GM10248 (cell line): ENCODE results near the gene ACSM6.

Experiments used
- CTCF ChIA-PET: fragments of 300-600 bp; sonication (Branson Sonifier 250); formaldehyde crosslinking; extraction: SDS; loops from one replicate; lab custom pipeline; 2021; ENCODE audit warnings: antibody characterized with exemption; lab: Yijun Ruan, JAX
- POLR2A ChIA-PET: fragments of 350-650 bp; sonication (Branson Sonifier 250); formaldehyde crosslinking; extraction: SDS; loops from one replicate; lab custom pipeline; 2020; ENCODE audit warnings: antibody characterized with exemption; lab: Yijun Ruan, JAX
- DNase-seq: peaks from one replicate; pipeline ENCODE4 v3.0.0; 2012; ENCODE audit errors: extremely low spot score
- CTCF ChIP-seq: IDR thresholded peaks from 2 replicates; pipeline ENCODE4 v1.5.1; 2012; ENCODE audit warnings: mild to moderate bottlenecking, low read depth; ENCODE audit errors: extremely low read depth, missing control alignments, control extremely low read depth

ACSM6 gene

GRCh38 chr10:95193944-95194343 is at the start of gene ACSM6:
Gene ACSM6 (plus strand): TSS chr10:95194238. CDS start chr10:95194486, 248 bp downstream.
- no peak for DNase-seq

DNA sequence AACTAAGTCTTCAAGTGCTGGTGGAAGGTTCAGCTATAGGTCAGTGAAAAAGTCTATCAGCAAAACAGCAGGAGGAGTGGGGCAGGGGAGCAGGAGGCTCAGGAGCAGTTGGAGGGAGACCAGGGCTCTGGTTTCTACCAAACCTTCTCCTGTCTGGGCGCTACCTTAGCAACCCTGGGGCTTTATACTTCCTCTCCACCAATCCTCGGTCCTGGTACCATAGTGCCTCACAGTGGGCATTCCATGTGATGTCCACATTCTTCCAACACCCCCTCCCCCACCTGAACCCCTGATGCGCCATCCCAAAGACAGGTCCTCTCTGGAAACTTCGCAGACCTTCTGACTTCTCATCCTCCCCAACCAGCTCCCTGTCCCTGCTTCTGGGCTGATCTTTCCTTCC is 25.3 kb upstream of the ACSM6 start:
- no peak for TF ChIP-seq CTCF
- DNase-seq = no peak
- CTCF ChIA-PET = interaction anchor here (1.2 kb wide), 1 partner anchor 277 kb away, joined by 3 read pairs; no protein-coding TSS in a partner anchor
- POLR2A ChIA-PET = no interaction called here

More at GRCh38 chr10:95193944-95194343, at the start of gene ACSM6:
- no peak for TF ChIP-seq CTCF
- POLR2A ChIA-PET = no interaction called here
- CTCF ChIA-PET = interaction anchor here (1.0 to 1.3 kb wide), 2 partner anchors 10 to 12 kb away, joined by 3 read pairs; no protein-coding TSS in a partner anchor

DNA sequence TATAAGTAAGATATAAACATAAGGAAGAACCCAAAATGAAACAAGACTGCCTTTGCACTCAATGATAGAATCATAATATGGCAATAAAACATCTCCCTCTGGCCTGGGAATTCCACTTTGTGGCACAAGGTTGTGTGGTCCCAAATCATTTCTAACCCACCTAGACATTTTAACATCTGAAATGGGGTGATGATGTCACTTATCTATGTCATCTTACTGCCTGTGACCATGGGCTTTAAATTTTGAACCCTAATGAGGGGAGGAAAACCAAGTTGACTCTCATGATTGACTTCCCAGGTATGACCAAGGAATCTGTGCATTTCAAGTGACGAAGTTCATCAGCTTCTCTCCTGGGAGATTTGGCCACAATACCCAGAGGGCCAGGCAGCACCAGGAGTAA is 24.5 kb upstream of the ACSM6 start:
- no peak for TF ChIP-seq CTCF

DNA sequence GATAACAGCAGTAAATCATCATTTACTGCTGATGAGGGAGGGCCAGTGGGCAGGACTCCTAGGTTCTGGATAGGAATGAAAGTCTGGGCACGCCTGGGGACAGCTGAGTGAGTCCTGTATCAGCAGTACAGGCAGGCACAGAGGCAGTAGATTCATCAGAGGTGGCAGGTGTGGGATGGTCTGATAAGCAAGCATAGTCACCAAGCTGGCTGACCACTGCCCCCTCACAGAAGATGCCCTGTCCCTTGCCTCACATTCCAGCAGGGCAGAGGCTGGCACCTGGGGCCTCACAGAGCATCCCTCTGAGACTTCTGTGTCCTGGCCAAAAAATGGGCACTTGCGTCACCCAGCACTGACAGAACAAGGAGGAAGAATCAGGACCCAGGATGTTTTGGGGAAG is 23.2 kb upstream of the ACSM6 start:
- POLR2A ChIA-PET = no interaction called here
- no peak for DNase-seq
- CTCF ChIA-PET = no interaction called here

More for the DNA sequence above, 24.5 kb upstream of the ACSM6 start:
- ChIA-PET CTCF (interaction anchor here (0.8 to 1.2 kb wide), 2 partner anchors 41 to 276 kb away, joined by 3 to 4 read pairs; no protein-coding TSS in a partner anchor), POLR2A (no interaction called here)
- no peak for DNase-seq

DNA sequence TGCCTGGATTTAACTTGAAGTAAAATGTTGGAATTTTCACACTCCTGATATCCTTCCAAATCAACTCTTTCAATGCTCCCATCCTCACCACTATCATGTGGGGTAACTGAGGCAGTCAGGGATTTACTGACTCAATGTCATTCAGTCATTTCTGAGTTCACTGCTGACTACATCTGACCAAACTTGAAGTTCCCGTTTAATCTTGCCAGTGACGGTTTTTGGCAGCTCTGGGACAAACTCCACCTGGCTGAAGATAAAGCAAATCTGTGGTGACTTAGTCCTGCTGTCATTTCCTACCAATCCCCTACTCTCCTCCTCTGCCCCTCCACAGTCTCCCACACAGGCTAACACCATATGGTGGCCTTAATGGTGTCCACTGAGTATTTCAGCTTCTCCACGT is 22.7 kb upstream of the ACSM6 start:
- no peak for DNase-seq
- CTCF ChIA-PET = no interaction called here

More for the DNA sequence above, 23.2 kb upstream of the ACSM6 start:
- TF ChIP-seq CTCF = no peak

GRCh38 chr10:95172851-95173250 is 21.2 kb upstream of the ACSM6 start:
- TF ChIP-seq CTCF = no peak
- DNase-seq = no peak
- CTCF ChIA-PET = interaction anchor here (1.1 kb wide), 1 partner anchor 39 kb away, joined by 3 read pairs; no protein-coding TSS in a partner anchor
- POLR2A ChIA-PET = no interaction called here

More for the DNA sequence above, 22.7 kb upstream of the ACSM6 start:
- POLR2A ChIA-PET = no interaction called here
- TF ChIP-seq CTCF = no peak

DNA sequence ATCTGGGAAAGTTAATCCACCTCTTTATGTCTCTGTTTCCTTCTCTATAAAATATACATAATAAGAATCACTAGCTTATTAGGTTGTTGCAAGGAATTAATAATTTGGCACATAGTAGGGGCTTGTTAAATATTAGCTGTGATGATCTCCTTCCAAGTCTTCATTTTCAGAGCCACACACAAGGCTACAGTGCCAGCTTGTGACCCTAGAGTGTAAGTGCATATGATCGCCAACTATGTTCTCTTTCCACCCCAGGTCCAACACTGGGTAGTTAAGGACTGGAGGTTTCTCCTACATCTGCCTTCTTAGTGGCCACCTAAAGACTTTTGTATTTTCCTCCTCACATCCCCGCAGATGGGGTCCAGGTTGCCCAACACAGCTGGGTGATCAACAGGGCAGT is 17.9 kb upstream of the ACSM6 start:
- ChIA-PET POLR2A (no interaction called here), CTCF (no interaction called here)
- no peak for TF ChIP-seq CTCF
- DNase-seq = no peak
